RPMI7951 (cell line): ENCODE measurements around the gene CERS2. TPM values are rescaled to one million over a fixed set of nuclear protein-coding genes. Genes with fewer than 3 reads are reported as not detected.
"Not testable (repeated sequence)": the region's sequence is repeated elsewhere in the genome, so short reads cannot be mapped to it uniquely, and the experiment has no call there.

Experiments
- DNase-seq: peaks from one replicate; pipeline ENCODE4 v3.0.0-alpha.2; 2012; ENCODE audit warnings: low read depth
- total RNA-seq: library from RNA; depleted of rRNA; stranded (reverse); fragments of >200 nt; shearing (Covaris generic); gene quantifications from 2 replicates; pipeline ENCODE4 v1.2.3, GENCODE V29; 2014

Gene CERS2
- total RNA-seq, 1 experiment from 2014 or later = 122 TPM

GRCh38 chr1:150970808-150971582 lies 3.6 kb downstream of the CERS2 start:
- peak; percentile 37 for DNase-seq

GRCh38 chr1:150969626-150970025 lies 5.0 kb downstream of the CERS2 start:
- no peak for DNase-seq

GRCh38 chr1:150968491-150968890 lies 6.1 kb downstream of the CERS2 start:
- DNase-seq = no peak

- no peak for DNase-seq
Observed at GRCh38 chr1:150967936-150968335, 6.7 kb downstream of the CERS2 start.

- DNase-seq = no peak
Observed at GRCh38 chr1:150966011-150966410, 8.6 kb downstream of the CERS2 start.

- DNase-seq = no peak
Observed at GRCh38 chr1:150965605-150966004, 9.0 kb downstream of the CERS2 start.

- no peak for DNase-seq
Observed at GRCh38 chr1:150964164-150964489, 10.5 kb downstream of the CERS2 start.

GRCh38 chr1:150963321-150964163 lies 11.1 kb downstream of the CERS2 start:
- no peak for DNase-seq

- DNase-seq = no peak
Observed at GRCh38 chr1:150961756-150962155, 12.9 kb downstream of the CERS2 start.

- no peak for DNase-seq
Observed at GRCh38 chr1:150960646-150961045, 14.0 kb downstream of the CERS2 start.

- DNase-seq = no peak
Observed at GRCh38 chr1:150957666-150958065, 17.0 kb downstream of the CERS2 start.

GRCh38 chr1:150955280-150955679 lies 19.4 kb downstream of the CERS2 start:
- no peak for DNase-seq

GRCh38 chr1:150954708-150955107 lies 19.9 kb downstream of the CERS2 start:
- DNase-seq = no peak

GRCh38 chr1:150944856-150945255 lies 29.8 kb downstream of the CERS2 start:
- DNase-seq = no peak

GRCh38 chr1:150931773-150932172 lies 42.9 kb downstream of the CERS2 start:
- peak; percentile 24 for DNase-seq

GRCh38 chr1:150928775-150929174 lies 45.9 kb downstream of the CERS2 start:
- DNase-seq = not testable (repeated sequence)

GRCh38 chr1:150928286-150928685 lies 46.3 kb downstream of the CERS2 start:
- no peak for DNase-seq

- no peak for DNase-seq
Observed at GRCh38 chr1:150927624-150928023, 47.0 kb downstream of the CERS2 start.

- DNase-seq = peak; percentile 95
Observed at GRCh38 chr1:150926097-150926741, 48.4 kb downstream of the CERS2 start, which contains the start of gene SETDB1. SETDB1 (plus strand) TSS chr1:150926363; CDS start chr1:150927715, 1,352 bp downstream.

- DNase-seq = no peak
Observed at GRCh38 chr1:150925080-150925479, 49.6 kb downstream of the CERS2 start.

GRCh38 chr1:150922519-150922975 lies 52.1 kb downstream of the CERS2 start:
- peak; percentile 81 for DNase-seq

- DNase-seq = no peak
Observed at GRCh38 chr1:150917387-150917786, 57.2 kb downstream of the CERS2 start.
